ENCODE measurements around the gene MLC1. TPM values are rescaled to one million over a fixed set of nuclear protein-coding genes. Genes with fewer than 3 reads are reported as not detected.

The MLC1 gene
- total RNA-seq, 4 donors from 2014 or later: 0.07 to 0.13 TPM; not detected in 2

- Histone ChIP-seq H3K4me3 (no peak overlapping the region), H3K9me3 (peaks cover 0 to 22% (median 0%) of the 10 kb centered on the region in 3 donors), H3K27ac (no peak overlapping the region), H3K36me3 (no peaks in the 10 kb centered on the region), H3K27me3 (peaks cover 69% of the 10 kb centered on the region), H3K4me1 (no peaks in the 10 kb centered on the region)
- 80 to 100% methylated on average over 1 to 2 of the region's 7 CpGs for WGBS, 2 donors (ENCODE audit: low coverage in 1 of 2)
- ATAC-seq: no peak
- TF ChIP-seq, protein P1, sequence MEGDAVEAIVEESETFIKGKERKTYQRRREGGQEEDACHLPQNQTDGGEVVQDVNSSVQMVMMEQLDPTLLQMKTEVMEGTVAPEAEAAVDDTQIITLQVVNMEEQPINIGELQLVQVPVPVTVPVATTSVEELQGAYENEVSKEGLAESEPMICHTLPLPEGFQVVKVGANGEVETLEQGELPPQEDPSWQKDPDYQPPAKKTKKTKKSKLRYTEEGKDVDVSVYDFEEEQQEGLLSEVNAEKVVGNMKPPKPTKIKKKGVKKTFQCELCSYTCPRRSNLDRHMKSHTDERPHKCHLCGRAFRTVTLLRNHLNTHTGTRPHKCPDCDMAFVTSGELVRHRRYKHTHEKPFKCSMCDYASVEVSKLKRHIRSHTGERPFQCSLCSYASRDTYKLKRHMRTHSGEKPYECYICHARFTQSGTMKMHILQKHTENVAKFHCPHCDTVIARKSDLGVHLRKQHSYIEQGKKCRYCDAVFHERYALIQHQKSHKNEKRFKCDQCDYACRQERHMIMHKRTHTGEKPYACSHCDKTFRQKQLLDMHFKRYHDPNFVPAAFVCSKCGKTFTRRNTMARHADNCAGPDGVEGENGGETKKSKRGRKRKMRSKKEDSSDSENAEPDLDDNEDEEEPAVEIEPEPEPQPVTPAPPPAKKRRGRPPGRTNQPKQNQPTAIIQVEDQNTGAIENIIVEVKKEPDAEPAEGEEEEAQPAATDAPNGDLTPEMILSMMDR (IDR thresholded peaks at IDR 0.05): no peak
- no peak for TF ChIP-seq POLR2AphosphoS5 (IDR thresholded peaks at IDR 0.05)
Measured at GRCh38 chr22:50040717-50041116, 44.5 kb downstream of the MLC1 start.

DNA sequence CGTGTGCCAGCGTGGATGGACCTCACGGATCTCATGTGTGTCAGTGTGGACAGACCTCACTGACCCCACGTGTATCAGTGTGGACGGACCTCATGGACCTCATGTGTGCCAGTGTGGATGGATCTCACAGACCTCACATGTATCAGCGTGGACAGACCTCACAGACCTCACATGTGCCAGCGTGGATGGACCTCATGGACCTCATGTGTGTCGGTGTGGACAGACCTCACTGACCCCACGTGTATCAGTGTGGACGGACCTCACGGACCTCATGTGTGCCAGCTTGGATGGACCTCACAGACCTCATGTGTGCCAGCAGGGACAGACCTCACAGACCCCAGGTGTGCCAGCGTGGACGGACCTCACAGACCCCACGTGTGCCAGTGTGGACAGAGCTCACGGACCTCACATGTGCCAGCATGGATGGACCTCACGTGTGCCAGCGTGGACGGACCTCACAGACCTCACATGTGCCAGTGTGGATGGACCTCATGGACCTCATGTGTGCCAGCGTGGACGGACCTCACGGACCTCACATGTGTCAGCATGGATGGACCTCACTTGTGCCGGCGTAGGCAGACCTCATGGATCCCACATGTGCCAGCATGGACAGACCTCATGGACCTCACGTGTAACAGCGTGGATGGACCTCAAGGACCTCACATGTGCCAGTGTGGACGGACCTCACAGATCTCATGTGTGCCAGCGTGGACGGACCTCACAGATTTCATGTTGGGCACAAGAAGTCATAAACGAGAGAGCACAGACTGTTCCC is 45.4 kb downstream of the MLC1 start:
- ATAC-seq: no peak
- 85 to 97% methylated on average over 5 to 7 of the region's 29 CpGs for WGBS, 2 donors (ENCODE audit: low coverage in 1 of 2)
- H3K4me1 ChIP-seq: no peaks in the 10 kb centered on the region
- peaks cover 69% of the 10 kb centered on the region for H3K27me3 ChIP-seq
- peaks cover 0 to 22% (median 0%) of the 10 kb centered on the region in 3 donors for H3K9me3 ChIP-seq
- no peak overlapping the region for H3K27ac ChIP-seq
- H3K36me3 ChIP-seq: no peaks in the 10 kb centered on the region
- H3K4me3 ChIP-seq: no peak overlapping the region
- no peak for TF ChIP-seq POLR2A (IDR thresholded peaks at IDR 0.05)
- TF ChIP-seq EP300 (IDR thresholded peaks at IDR 0.05): no peak
- no peak for TF ChIP-seq POLR2AphosphoS5 (IDR thresholded peaks at IDR 0.05)
- TF ChIP-seq, protein P1 (IDR thresholded peaks at IDR 0.05): no peak

GRCh38 chr22:50035976-50036724 is 49.1 kb downstream of the MLC1 start:
- 72 to 73% methylated on average over 6 to 10 of the region's 23 CpGs for WGBS, 2 donors (ENCODE audit: low coverage in 1 of 2)
- Histone ChIP-seq H3K27ac (no peak overlapping the region), H3K9me3 (peaks cover 0 to 18% (median 0%) of the 10 kb centered on the region in 3 donors), H3K4me1 (no peaks in the 10 kb centered on the region), H3K4me3 (no peak overlapping the region), H3K27me3 (peaks cover 71% of the 10 kb centered on the region), H3K36me3 (no peaks in the 10 kb centered on the region)
- TF ChIP-seq EP300 (IDR thresholded peaks at IDR 0.05): no peak
- TF ChIP-seq, protein P1 (IDR thresholded peaks at IDR 0.05): no peak
- no peak for TF ChIP-seq POLR2AphosphoS5 (IDR thresholded peaks at IDR 0.05)
- no peak for TF ChIP-seq POLR2A (IDR thresholded peaks at IDR 0.05)
- no peak for ATAC-seq

DNA sequence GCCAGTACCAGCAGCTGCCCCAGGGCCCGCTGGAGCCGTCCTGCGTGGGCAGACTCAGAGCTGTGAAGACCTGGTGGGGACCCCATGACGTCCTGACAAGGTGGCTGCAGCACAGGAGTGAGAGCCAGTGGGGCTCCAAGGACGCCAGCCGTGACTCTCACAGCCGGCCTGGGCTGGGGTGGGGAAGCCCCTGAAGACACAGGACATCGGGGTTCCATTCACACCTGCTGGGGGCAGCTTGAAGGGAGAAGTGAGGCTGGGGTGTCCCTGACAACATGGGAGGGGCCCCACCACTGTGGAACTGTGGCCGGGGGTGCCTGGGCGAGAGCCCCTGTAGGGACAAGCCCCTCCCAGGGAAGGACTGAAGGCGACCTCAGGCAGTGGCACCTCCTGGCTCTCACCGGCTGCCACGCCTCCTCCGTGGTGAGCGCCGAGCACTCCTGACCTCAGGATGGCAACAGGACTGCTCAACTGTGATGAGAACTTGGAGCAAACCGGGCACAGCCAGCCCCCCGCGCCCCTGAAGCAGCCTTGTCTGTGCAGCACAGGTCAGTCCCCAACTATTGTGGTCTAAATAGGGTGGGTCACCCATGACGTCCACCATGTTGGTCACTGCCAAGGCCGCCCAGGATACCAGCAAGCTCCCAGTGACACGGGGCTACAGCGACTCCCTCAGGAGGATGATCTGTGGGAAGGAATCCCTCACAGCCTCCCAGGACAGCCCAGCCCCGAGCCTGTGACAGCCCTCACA is 49.9 kb downstream of the MLC1 start:
- H3K4me1 ChIP-seq: peaks cover 0 to 4% (median 0%) of the 10 kb centered on the region in 3 donors
- H3K27ac ChIP-seq: no peak overlapping the region
- ATAC-seq: no peak
- no peaks in the 10 kb centered on the region for H3K36me3 ChIP-seq
- no CpG with 5 or more reads among the region's 24 CpGs for WGBS, 2 donors (ENCODE audit: low coverage in 1 of 2)
- no peak overlapping the region for H3K4me3 ChIP-seq
- peaks cover 0 to 18% (median 0%) of the 10 kb centered on the region in 3 donors for H3K9me3 ChIP-seq
- H3K27me3 ChIP-seq: peaks cover 73% of the 10 kb centered on the region
- TF ChIP-seq POLR2AphosphoS5 (IDR thresholded peaks at IDR 0.05): no peak
- TF ChIP-seq, protein P1 (IDR thresholded peaks at IDR 0.05): no peak
- TF ChIP-seq POLR2A (IDR thresholded peaks at IDR 0.05): no peak
- no peak for TF ChIP-seq EP300 (IDR thresholded peaks at IDR 0.05)

Data from gastroesophageal sphincter (tissue), 4 donors.